Endothelial cell of umbilical vein (primary cell): ENCODE results near the gene ZZZ3. TPM values are rescaled to one million over a fixed set of nuclear protein-coding genes. Genes with fewer than 3 reads are reported as not detected.

Source experiments
- BruUV-seq: library from RNA; stranded (reverse); fragments of 400-500 nt; replicated peaks from 2 replicates; lab custom pipeline; 2021; lab: Mats Ljungman, UMichigan
- CTCF ChIA-PET: fragments of 300-600, 350-600 bp; sonication (Branson Sonifier 250); formaldehyde crosslinking; loops from one replicate; lab custom pipeline; 2021; ENCODE audit warnings: antibody characterized with exemption, inconsistent platforms; lab: Charles Lee
- POLR2A ChIA-PET: fragments of 300-600, 350-600 bp; sonication (Branson Sonifier 250); formaldehyde crosslinking; loops from one replicate; lab custom pipeline; 2021; ENCODE audit warnings: antibody characterized with exemption, inconsistent platforms; lab: Charles Lee
- DNase-seq: peaks from one replicate; pipeline ENCODE4 v3.0.0-alpha.2; 2011; ENCODE audit warnings: low read depth, low spot score
- FAIRE-seq: peaks from 2 replicates; lab custom pipeline; 2011; peaks lifted over from hg19 to GRCh38; lab: Jason Lieb, UNC
- H2AFZ ChIP-seq: 2 replicates; pipeline ENCODE4 v1.6.0; 2012; ENCODE audit warnings: low read depth, low read length, control low read depth, inconsistent platforms
- H3K27ac ChIP-seq: 2 replicates; pipeline ENCODE4 v1.5.1; 2011; ENCODE audit warnings: low read depth, mild to moderate bottlenecking, control low read depth, low read length, moderate library complexity; ENCODE audit not compliant: insufficient read depth
- H3K27me3 ChIP-seq, 2 experiments: 2 replicates each; pipeline versions ENCODE4 v1.6.0 to v1.6.1; 2011; ENCODE audit warnings: low read length in 2 of 2, mixed read lengths in 1 of 2; ENCODE audit not compliant: control insufficient read depth in 2 of 2, insufficient read depth in 2 of 2
- H3K36me3 ChIP-seq, 2 experiments: 2 replicates in 1 of 2; 3 replicates in 1 of 2; pipeline ENCODE4 v1.5.1; 2011; ENCODE audit warnings: low read length in 2 of 2, mild to moderate bottlenecking in 1 of 2, moderate library complexity in 1 of 2; ENCODE audit not compliant: control insufficient read depth in 2 of 2, insufficient read depth in 2 of 2; ENCODE audit errors: extremely low read depth in 1 of 2
- H3K4me1 ChIP-seq: 3 replicates; pipeline ENCODE4 v1.5.1; 2011; ENCODE audit warnings: mild to moderate bottlenecking, low read length; ENCODE audit not compliant: control insufficient read depth, insufficient read depth; ENCODE audit errors: extremely low read depth
- H3K4me2 ChIP-seq: 2 replicates; pipeline ENCODE4 v1.6.1; 2011; ENCODE audit warnings: low read length, control low read depth, mixed read lengths; ENCODE audit not compliant: insufficient read depth
- H3K4me3 ChIP-seq, 3 experiments: fragments of 200-600 bp in 1 of 3; sonication (generic), shearing (Covaris generic) in 1 of 3; replicated peaks in 1 of 3; 2 replicates each; pipeline ENCODE4 v1.5.1; 2011 to 2016; ENCODE audit warnings: control low read depth in 3 of 3, low read length in 3 of 3, mild to moderate bottlenecking in 2 of 3, inconsistent platforms in 1 of 3, low read depth in 1 of 3, moderate library complexity in 1 of 3; ENCODE audit not compliant: insufficient read depth in 1 of 3
- H3K79me2 ChIP-seq: 2 replicates; pipeline ENCODE4 v1.6.0; 2012; ENCODE audit warnings: low read length, inconsistent platforms; ENCODE audit not compliant: control insufficient read depth, insufficient read depth
- H3K9ac ChIP-seq: replicated peaks from 2 replicates; pipeline ENCODE3; 2011; ENCODE audit warnings: low read length, control low read depth; ENCODE audit not compliant: insufficient read depth; ENCODE audit errors: extremely low read depth
- H3K9me1 ChIP-seq: replicated peaks from 3 replicates; pipeline ENCODE4 v1.6.0; 2011; ENCODE audit warnings: mild to moderate bottlenecking, low read length; ENCODE audit not compliant: control insufficient read depth, insufficient read depth; ENCODE audit errors: extremely low read depth
- H3K9me3 ChIP-seq: replicated peaks from 2 replicates; pipeline ENCODE4 v1.5.1; 2012; ENCODE audit warnings: low read length, inconsistent platforms; ENCODE audit not compliant: control insufficient read depth, insufficient read depth
- H4K20me1 ChIP-seq: replicated peaks from 2 replicates; pipeline ENCODE3; 2011; ENCODE audit warnings: mild to moderate bottlenecking, low read length; ENCODE audit not compliant: control insufficient read depth, insufficient read depth; ENCODE audit errors: extremely low read depth
- EZH2 ChIP-seq: IDR thresholded peaks from 2 replicates; pipeline ENCODE4 v1.6.1; 2012; ENCODE audit warnings: borderline replicate concordance, low read depth, mild to moderate bottlenecking, moderate library complexity, low read length, inconsistent platforms; ENCODE audit not compliant: severe bottlenecking
- JUN ChIP-seq: IDR thresholded peaks from 2 replicates; pipeline ENCODE4 v1.6.1; 2011; ENCODE audit warnings: borderline replicate concordance, low read depth; ENCODE audit not compliant: insufficient read length, insufficient read depth
- MAX ChIP-seq: IDR thresholded peaks from 2 replicates; pipeline ENCODE4 v1.6.1; 2011; ENCODE audit not compliant: insufficient read depth, insufficient read length
- MYC ChIP-seq: IDR thresholded peaks from one replicate; pipeline ENCODE4 v1.6.1; 2011; ENCODE audit warnings: mild to moderate bottlenecking, low read depth, low read length
- POLR2A ChIP-seq: IDR thresholded peaks from 2 replicates; pipeline ENCODE4 v1.6.1; 2012; ENCODE audit warnings: low read depth, mild to moderate bottlenecking, control low read depth, low read length
- POLR2AphosphoS5 ChIP-seq: IDR thresholded peaks from 2 replicates; pipeline ENCODE4 v1.6.1; 2012; ENCODE audit warnings: low read depth, mild to moderate bottlenecking, control low read depth, low read length, moderate library complexity; ENCODE audit not compliant: insufficient read depth
- dilution Hi-C: fragments of 300-500 bp; cut with MboI; formaldehyde crosslinking; loops from one replicate; pipeline ENCODE4 v1.15.0; 2019; ENCODE audit warnings: low sequenced_read_pairs; ENCODE audit not compliant: extremely low pct_ligation_motif_present
- intact Hi-C: fragments of 100-400 bp; cut with micrococcal nuclease; formaldehyde crosslinking; loops from one replicate; pipeline ENCODE4 v1.10.0; 2022
- polyA plus RNA-seq, 4 experiments: library from polyadenylated mRNA; depleted of rRNA in 3 of 4; stranded (reverse) in 3 of 4; unstranded in 1 of 4; fragments of >200 nt; gene quantifications; 2 replicates each; pipeline versions ENCODE4 v1.2.1 to v1.2.3, GENCODE V29; 2011 to 2012; ENCODE audit warnings: missing spikeins in 1 of 4
- total RNA-seq: library from RNA; stranded (reverse); gene quantifications from 2 replicates; pipeline ENCODE4 v1.2.3, GENCODE V29; 2021
- TF ChIP-seq, protein P1 (sequence below), 2 donors: IDR thresholded peaks; 1 replicate in 1 of 2; 2 replicates in 1 of 2; pipeline ENCODE4 v1.5.1; 2011; ENCODE audit warnings: low read length in 2 of 2, mild to moderate bottlenecking in 2 of 2, moderate library complexity in 2 of 2, control low read depth in 1 of 2, inconsistent platforms in 1 of 2, low read depth in 1 of 2; ENCODE audit not compliant: insufficient read depth in 1 of 2; ENCODE audit errors: extremely low read depth in 1 of 2

Gene ZZZ3
- total and polyA plus RNA-seq, 2 donors (not counting 3 experiments of a cell fraction or from before 2014, with no cell fraction given): 13.1 to 54.3 TPM

DNA sequence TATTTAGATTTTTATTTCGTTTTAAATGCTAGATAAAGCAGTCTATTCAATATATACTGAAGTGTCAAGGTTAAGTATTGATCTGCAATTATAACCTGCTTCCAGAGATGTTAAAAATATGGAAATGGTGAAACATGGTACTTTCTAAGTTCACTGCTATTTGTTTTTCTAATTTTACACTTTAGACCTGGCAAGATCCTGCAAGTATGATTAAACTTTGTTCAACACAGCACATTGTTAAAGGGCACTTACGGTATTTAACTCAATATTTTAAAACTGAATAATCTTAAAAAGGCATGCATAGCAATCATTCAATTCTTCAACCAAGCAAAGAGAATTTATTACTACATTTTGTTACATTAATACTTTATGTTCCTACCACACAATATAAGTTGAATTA, 35.7 kb upstream of the ZZZ3 start:
- CTCF ChIA-PET: no interaction called here
- TF ChIP-seq, protein P1, sequence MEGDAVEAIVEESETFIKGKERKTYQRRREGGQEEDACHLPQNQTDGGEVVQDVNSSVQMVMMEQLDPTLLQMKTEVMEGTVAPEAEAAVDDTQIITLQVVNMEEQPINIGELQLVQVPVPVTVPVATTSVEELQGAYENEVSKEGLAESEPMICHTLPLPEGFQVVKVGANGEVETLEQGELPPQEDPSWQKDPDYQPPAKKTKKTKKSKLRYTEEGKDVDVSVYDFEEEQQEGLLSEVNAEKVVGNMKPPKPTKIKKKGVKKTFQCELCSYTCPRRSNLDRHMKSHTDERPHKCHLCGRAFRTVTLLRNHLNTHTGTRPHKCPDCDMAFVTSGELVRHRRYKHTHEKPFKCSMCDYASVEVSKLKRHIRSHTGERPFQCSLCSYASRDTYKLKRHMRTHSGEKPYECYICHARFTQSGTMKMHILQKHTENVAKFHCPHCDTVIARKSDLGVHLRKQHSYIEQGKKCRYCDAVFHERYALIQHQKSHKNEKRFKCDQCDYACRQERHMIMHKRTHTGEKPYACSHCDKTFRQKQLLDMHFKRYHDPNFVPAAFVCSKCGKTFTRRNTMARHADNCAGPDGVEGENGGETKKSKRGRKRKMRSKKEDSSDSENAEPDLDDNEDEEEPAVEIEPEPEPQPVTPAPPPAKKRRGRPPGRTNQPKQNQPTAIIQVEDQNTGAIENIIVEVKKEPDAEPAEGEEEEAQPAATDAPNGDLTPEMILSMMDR (IDR thresholded peaks at IDR 0.05; ENCODE audit: extremely low read depth in 1 of 2, insufficient read depth in 1 of 2, low read depth in 1 of 2, low read length in 2 of 2): no peak
- H3K4me3 ChIP-seq: no peak overlapping the region
- H3K79me2 ChIP-seq: no peaks in the 10 kb centered on the region
- FAIRE-seq: no peak
- no peak overlapping the region for H3K4me2 ChIP-seq
- H3K4me1 ChIP-seq: no peaks in the 10 kb centered on the region
- no peak overlapping the region for H2AFZ ChIP-seq
- no peak overlapping the region for H3K27ac ChIP-seq
- no peaks in the 10 kb centered on the region for H3K9me3 ChIP-seq
- H4K20me1 ChIP-seq: no peaks in the 10 kb centered on the region
- intact Hi-C loops (no loop called here), dilution Hi-C loops (no loop called here)
- no peaks in the 10 kb centered on the region for H3K9me1 ChIP-seq
- no peaks in the 10 kb centered on the region for H3K27me3 ChIP-seq
- DNase-seq: no peak
- no TSS peak for BruUV-seq
- peaks cover 5 to 10% of the 10 kb centered on the region in 2 experiments for H3K36me3 ChIP-seq
- POLR2A ChIA-PET: no interaction called here
- no peak overlapping the region for H3K9ac ChIP-seq

DNA sequence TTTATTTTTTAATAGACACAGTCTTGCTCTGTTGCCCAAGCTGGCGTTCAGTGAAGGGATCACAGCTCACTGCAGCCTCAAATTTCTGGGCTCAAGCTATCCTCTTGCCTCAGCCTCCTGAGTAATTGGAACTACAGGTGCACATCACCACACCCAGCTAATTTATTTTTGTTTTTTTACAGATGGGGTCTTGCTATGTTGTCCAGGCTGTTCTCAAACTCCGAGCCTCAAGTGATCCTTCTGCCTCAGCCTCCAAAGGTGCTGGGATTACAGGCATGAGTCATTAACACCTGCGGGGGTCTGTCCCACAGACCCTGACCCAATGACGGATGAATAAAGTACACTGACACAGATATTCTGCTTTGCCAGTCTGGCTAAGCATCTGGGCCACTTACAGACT, 33.6 kb upstream of the ZZZ3 start:
- peaks cover 3 to 7% of the 10 kb centered on the region in 2 experiments for H3K36me3 ChIP-seq
- no peak for FAIRE-seq

More for the DNA sequence above, 33.6 kb upstream of the ZZZ3 start:
- H3K79me2 ChIP-seq: no peaks in the 10 kb centered on the region
- no peak overlapping the region for H2AFZ ChIP-seq
- no peak overlapping the region for H3K27ac ChIP-seq
- TF ChIP-seq JUN: no peak
- no peak for TF ChIP-seq EZH2
- no peak for TF ChIP-seq MAX
- TF ChIP-seq POLR2AphosphoS5: no peak
- TF ChIP-seq MYC: no peak
- no peak for TF ChIP-seq POLR2A
- H3K9me1 ChIP-seq: no peaks in the 10 kb centered on the region
- H3K9me3 ChIP-seq: no peaks in the 10 kb centered on the region
- ChIA-PET POLR2A (no interaction called here), CTCF (interaction anchor here (1.9 kb wide), 1 partner anchor 184 kb away, joined by 6 read pairs; no protein-coding TSS in a partner anchor)
- no peaks in the 10 kb centered on the region for H3K27me3 ChIP-seq
- dilution Hi-C loops (no loop called here), intact Hi-C loops (no loop called here)
- DNase-seq: no peak
- H4K20me1 ChIP-seq: no peaks in the 10 kb centered on the region
- no peak overlapping the region for H3K4me2 ChIP-seq
- no peaks in the 10 kb centered on the region for H3K4me1 ChIP-seq
- no TSS peak for BruUV-seq
- no peak overlapping the region for H3K4me3 ChIP-seq
- H3K9ac ChIP-seq: no peak overlapping the region
